H1 (cell line): ENCODE data around the gene NRDE2. TPM values are rescaled to one million over a fixed set of nuclear protein-coding genes. Genes with fewer than 3 reads are reported as not detected.

Source experiments
- CTCF ChIA-PET: fragments of 300-600 bp; sonication (Branson Sonifier 250); formaldehyde crosslinking; loops from one replicate; lab custom pipeline; 2021; ENCODE audit not compliant: partially characterized antibody; lab: Charles Lee
- POLR2A ChIA-PET: fragments of 300-600 bp; sonication (Branson Sonifier 250); formaldehyde crosslinking; loops from one replicate; lab custom pipeline; 2021; ENCODE audit warnings: inconsistent platforms; ENCODE audit not compliant: partially characterized antibody; lab: Charles Lee
- DNase-seq, 2 experiments: peaks; one replicate each; pipeline versions ENCODE4 v3.0.0 to v3.0.0-alpha.2; 2010 to 2022; ENCODE audit warnings: low spot score in 2 of 2, low read depth in 1 of 2, mixed read lengths in 1 of 2
- FAIRE-seq: peaks from 2 replicates; lab custom pipeline; 2011; peaks lifted over from hg19 to GRCh38; lab: Jason Lieb, UNC
- H2AFZ ChIP-seq: 2 replicates; pipeline ENCODE4 v1.8.1; 2012; ENCODE audit warnings: low read length, inconsistent platforms
- H2AK5ac ChIP-seq: 2 replicates; pipeline ENCODE4 v1.6.1; 2013; ENCODE audit warnings: low read depth, low read length
- H2BK120ac ChIP-seq: replicated peaks from 2 replicates; pipeline ENCODE3; 2013; ENCODE audit warnings: low read depth, low read length, inconsistent platforms
- H2BK12ac ChIP-seq: 2 replicates; pipeline ENCODE4 v1.6.1; 2013; ENCODE audit warnings: low read depth, low read length
- H2BK15ac ChIP-seq: 2 replicates; pipeline ENCODE4 v1.6.1; 2013; ENCODE audit warnings: low read length
- H2BK20ac ChIP-seq: 2 replicates; pipeline ENCODE4 v1.6.1; 2013; ENCODE audit warnings: low read length
- H2BK5ac ChIP-seq: 2 replicates; pipeline ENCODE4 v1.6.1; 2013; ENCODE audit warnings: low read depth, low read length
- H3K14ac ChIP-seq: 2 replicates; pipeline ENCODE4 v1.6.1; 2013; ENCODE audit warnings: inconsistent platforms; ENCODE audit not compliant: insufficient read length
- H3K18ac ChIP-seq: 2 replicates; pipeline ENCODE4 v1.6.1; 2013; ENCODE audit warnings: low read length; ENCODE audit errors: extremely low read depth
- H3K23ac ChIP-seq: 2 replicates; pipeline ENCODE4 v1.6.1; 2013; ENCODE audit warnings: inconsistent platforms; ENCODE audit not compliant: insufficient read length
- H3K23me2 ChIP-seq: 2 replicates; pipeline ENCODE4 v1.6.1; 2013; ENCODE audit warnings: low read depth, low read length
- H3K27ac ChIP-seq: 2 replicates; pipeline ENCODE4 v1.6.1; 2011; ENCODE audit warnings: low read depth, low read length, inconsistent platforms
- H3K27me3 ChIP-seq, 4 experiments: replicated peaks in 1 of 4; 1 replicate in 1 of 4; 2 replicates in 3 of 4; pipeline versions ENCODE4 v1.6.1 to v1.8.1; 2011 to 2013; ENCODE audit warnings: low read length in 3 of 4, mild to moderate bottlenecking in 3 of 4, inconsistent platforms in 2 of 4, mixed read lengths in 2 of 4, moderate library complexity in 1 of 4; ENCODE audit not compliant: control insufficient read depth in 3 of 4, insufficient read depth in 3 of 4; ENCODE audit errors: extremely low read depth in 1 of 4
- H3K36me3 ChIP-seq, 4 experiments: 2 replicates each; pipeline versions ENCODE4 v1.6.1 to v1.8.1; 2011 to 2013; ENCODE audit warnings: mild to moderate bottlenecking in 4 of 4, low read length in 3 of 4, moderate library complexity in 2 of 4, control low read depth in 1 of 4, inconsistent platforms in 1 of 4; ENCODE audit not compliant: insufficient read depth in 4 of 4, control insufficient read depth in 2 of 4
- H3K4ac ChIP-seq: replicated peaks from 2 replicates; pipeline ENCODE3; 2013; ENCODE audit warnings: low read length, low read depth, mixed read lengths, inconsistent platforms; ENCODE audit not compliant: insufficient read length
- H3K4me1 ChIP-seq, 4 experiments: replicated peaks in 1 of 4; 1 replicate in 1 of 4; 2 replicates in 3 of 4; pipeline versions ENCODE4 v1.6.1 to v1.8.1; 2011 to 2013; ENCODE audit warnings: low read length in 3 of 4, inconsistent platforms in 2 of 4, mixed read lengths in 1 of 4; ENCODE audit not compliant: insufficient read depth in 4 of 4, control insufficient read depth in 3 of 4
- H3K4me2 ChIP-seq, 2 experiments: 2 replicates each; pipeline versions ENCODE4 v1.6.1 to v1.8.1; 2011 to 2013; ENCODE audit warnings: low read depth in 2 of 2, low read length in 2 of 2, control low read depth in 1 of 2, inconsistent platforms in 1 of 2, mild to moderate bottlenecking in 1 of 2; ENCODE audit not compliant: insufficient read depth in 1 of 2
- H3K4me3 ChIP-seq, 4 experiments: fragments of 200-600, 300-600 bp in 1 of 4; sonication (generic), shearing (Covaris generic), sonication (Bioruptor Twin) in 1 of 4; 2 replicates each; pipeline versions ENCODE4 v1.5.1 to v1.8.1; 2011 to 2016; ENCODE audit warnings: low read length in 4 of 4, low read depth in 3 of 4, control low read depth in 2 of 4, inconsistent platforms in 2 of 4, mild to moderate bottlenecking in 2 of 4, mixed read lengths in 1 of 4, moderate library complexity in 1 of 4; ENCODE audit not compliant: insufficient read depth in 2 of 4; ENCODE audit errors: extremely low read depth in 1 of 4
- H3K56ac ChIP-seq: replicated peaks from 2 replicates; pipeline ENCODE3; 2013; ENCODE audit warnings: low read depth, mild to moderate bottlenecking, mixed read lengths, low read length, inconsistent platforms; ENCODE audit not compliant: insufficient read length
- H3K79me1 ChIP-seq: 2 replicates; pipeline ENCODE4 v1.6.1; 2013; ENCODE audit warnings: low read depth, low read length, control low read depth
- H3K79me2 ChIP-seq, 2 experiments: 2 replicates each; pipeline versions ENCODE4 v1.6.1 to v1.8.1; 2012 to 2013; ENCODE audit warnings: low read length in 2 of 2, mild to moderate bottlenecking in 2 of 2, inconsistent platforms in 1 of 2; ENCODE audit not compliant: insufficient read depth in 2 of 2, control insufficient read depth in 1 of 2
- H3K9ac ChIP-seq, 4 experiments: replicated peaks in 1 of 4; 1 replicate in 1 of 4; 2 replicates in 3 of 4; pipeline versions ENCODE4 v1.6.1 to v1.8.1; 2011 to 2013; ENCODE audit warnings: low read depth in 3 of 4, low read length in 3 of 4, control low read depth in 2 of 4, mild to moderate bottlenecking in 2 of 4, moderate library complexity in 2 of 4, inconsistent platforms in 1 of 4; ENCODE audit errors: extremely low read depth in 1 of 4
- H3K9me3 ChIP-seq, 2 experiments: 2 replicates each; pipeline versions ENCODE4 v1.6.1 to v1.8.1; 2012 to 2013; ENCODE audit warnings: mild to moderate bottlenecking in 2 of 2, moderate library complexity in 2 of 2, control low read depth in 1 of 2, inconsistent platforms in 1 of 2, low read depth in 1 of 2, low read length in 1 of 2, mixed read lengths in 1 of 2; ENCODE audit not compliant: insufficient read depth in 2 of 2
- H4K20me1 ChIP-seq, 2 experiments: replicated peaks in 1 of 2; 2 replicates each; pipeline versions ENCODE3 to v1.8.1; 2011 to 2013; ENCODE audit warnings: inconsistent platforms in 2 of 2, low read length in 2 of 2, mild to moderate bottlenecking in 1 of 2; ENCODE audit not compliant: insufficient read depth in 2 of 2, control insufficient read depth in 1 of 2
- H4K5ac ChIP-seq: 2 replicates; pipeline ENCODE4 v1.6.1; 2013; ENCODE audit warnings: low read length, low read depth, mixed read lengths, inconsistent platforms; ENCODE audit not compliant: insufficient read length
- H4K8ac ChIP-seq: 2 replicates; pipeline ENCODE4 v1.8.0; 2013; ENCODE audit warnings: mild to moderate bottlenecking, moderate library complexity, low read length, inconsistent platforms; ENCODE audit not compliant: insufficient read depth; ENCODE audit errors: extremely low read depth
- H4K91ac ChIP-seq: replicated peaks from 2 replicates; pipeline ENCODE3; 2013; ENCODE audit warnings: low read length, mixed read lengths, inconsistent platforms; ENCODE audit not compliant: insufficient read length
- GABPA ChIP-seq: IDR thresholded peaks from 2 replicates; pipeline ENCODE4 v1.6.1; 2011; ENCODE audit warnings: mild to moderate bottlenecking, low read length, moderate library complexity, borderline replicate concordance; ENCODE audit not compliant: insufficient read depth
- HDAC6 ChIP-seq: IDR thresholded peaks from one replicate; pipeline ENCODE4 v1.7.1; 2012; ENCODE audit warnings: low read depth, mild to moderate bottlenecking, inconsistent platforms, low read length, moderate library complexity
- SP2 ChIP-seq: IDR thresholded peaks from 2 replicates; pipeline ENCODE4 v1.6.1; 2012; ENCODE audit warnings: mild to moderate bottlenecking, low read length, inconsistent platforms
- SUZ12 ChIP-seq: fragments of 200-600 bp; sonication (generic); IDR thresholded peaks from 2 replicates; pipeline ENCODE4 v1.6.1; 2012; ENCODE audit warnings: mild to moderate bottlenecking, inconsistent platforms, low read length, moderate library complexity, mixed read lengths
- TAF1 ChIP-seq: IDR thresholded peaks from 2 replicates; pipeline ENCODE4 v1.6.1; 2011; ENCODE audit warnings: mild to moderate bottlenecking, low read depth, low read length
- polyA plus RNA-seq, 7 experiments: library from polyadenylated mRNA; depleted of rRNA in 3 of 7; stranded (reverse) in 5 of 7; unstranded in 2 of 7; fragments of >200 nt in 5 of 7; fragments of 200-250 nt in 2 of 7; gene quantifications; 1 replicate in 5 of 7; 2 replicates in 1 of 7; 4 replicates in 1 of 7; pipeline versions ENCODE4 v1.2.1 to v1.2.3, GENCODE V29; 2011 to 2013; ENCODE audit warnings: missing spikeins in 2 of 7, mixed read lengths in 2 of 7
- total RNA-seq: library from RNA; stranded (reverse); fragmentation: NEBNext Ultra II Directional; extraction: Animal tissue kit (Norgen Biotek cat#: 25700); gene quantifications from 2 replicates; pipeline ENCODE4 v1.2.1, GENCODE V29; 2021

The NRDE2 gene
- total and polyA plus RNA-seq, 2 of the 8 experiments (the other 6 are each of a cell fraction or from before 2014, with no cell fraction given), result 4.9 to 12.1 TPM

DNA sequence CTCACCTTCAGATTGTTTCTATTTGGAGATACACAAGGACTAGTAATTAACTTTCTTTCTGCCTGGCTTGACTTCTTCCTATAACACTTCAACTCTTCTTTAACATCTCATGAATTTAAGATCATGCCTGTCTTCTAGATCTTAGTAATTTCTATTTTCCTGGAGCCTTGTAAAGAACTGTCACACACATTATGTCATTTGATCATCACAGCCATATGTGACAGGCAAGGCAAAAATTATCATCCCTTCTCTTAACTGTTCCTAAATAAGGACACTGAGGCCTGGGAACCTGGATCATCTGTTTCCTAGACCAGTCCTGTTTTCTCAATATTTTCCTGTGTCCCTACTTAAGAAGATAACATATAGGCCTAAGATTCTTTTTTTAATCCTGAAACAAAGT, 27.2 kb downstream of the NRDE2 start:
- no peak overlapping the region for H4K5ac ChIP-seq
- H3K9me3 ChIP-seq, result peaks cover 0 to 5% of the 10 kb centered on the region in 2 experiments; a peak in 2 of 4 replicates
- no peak for FAIRE-seq
- H4K8ac ChIP-seq, result no peak overlapping the region
- H4K91ac ChIP-seq, result no peak overlapping the region
- no peak overlapping the region for H3K4me3 ChIP-seq
- H4K20me1 ChIP-seq, result no peaks in the 10 kb centered on the region
- H2BK120ac ChIP-seq, result no peak overlapping the region
- H3K23ac ChIP-seq, result no peak overlapping the region
- peaks cover 5 to 21% (median 16%) of the 10 kb centered on the region in 4 experiments; a peak in 6 of 7 replicates for H3K4me1 ChIP-seq
- TF ChIP-seq GABPA (no peak), TAF1 (no peak), SUZ12 (no peak), HDAC6 (no peak), SP2 (no peak)
- TF ChIP-seq, all 59 proteins: peak for 0
- no peak overlapping the region for H3K4ac ChIP-seq
- POLR2A ChIA-PET, result interaction anchor here (2.0 kb wide), 1 partner anchor 10 kb away, joined by 6 read pairs; no protein-coding TSS in a partner anchor
- H3K56ac ChIP-seq, result no peak overlapping the region
- no peak overlapping the region for H2AK5ac ChIP-seq
- H2AFZ ChIP-seq, result no peak overlapping the region
- H2BK5ac ChIP-seq, result no peak overlapping the region
- no peak overlapping the region for H3K9ac ChIP-seq
- H3K79me1 ChIP-seq, result no peaks in the 10 kb centered on the region
- no peak overlapping the region for H2BK15ac ChIP-seq
- H3K23me2 ChIP-seq, result no peaks in the 10 kb centered on the region
- H2BK20ac ChIP-seq, result no peak overlapping the region
- no peak overlapping the region for H3K27ac ChIP-seq
- CTCF ChIA-PET, result interaction anchor here (1.3 kb wide), 1 partner anchor 453 kb away, joined by 5 read pairs; no protein-coding TSS in a partner anchor
- DNase-seq, result no peak
- H3K36me3 ChIP-seq, result peaks cover 0 to 8% (median 5%) of the 10 kb centered on the region in 4 experiments; a peak in 3 of 8 replicates
- H3K4me2 ChIP-seq, result no peak overlapping the region
- no peak overlapping the region for H3K14ac ChIP-seq
- no peak overlapping the region for H2BK12ac ChIP-seq
- H3K18ac ChIP-seq, result no peak overlapping the region
- H3K79me2 ChIP-seq, result no peaks in the 10 kb centered on the region
- H3K27me3 ChIP-seq, result no peaks in the 10 kb centered on the region
